Measurements from ENCODE around the gene TET2. TPM values are rescaled to one million over a fixed set of nuclear protein-coding genes. Genes with fewer than 3 reads are reported as not detected.
A peak's percentile ranks its signal among the peaks of the same experiment; 100 is the strongest.

TET2 gene
- total RNA-seq, 1 experiment from 2014 or later = 3.4 TPM

- TF ChIP-seq PRRX2 (CRISPR knock-in tag; IDR thresholded peaks at IDR 0.05) (no peak), IRF2 (CRISPR knock-in tag; IDR thresholded peaks at IDR 0.05; ENCODE audit: borderline replicate concordance, low read depth) (no peak), ATF1 (CRISPR knock-in tag; IDR thresholded peaks at IDR 0.05) (no peak), NFE2L1 (CRISPR knock-in tag; IDR thresholded peaks at IDR 0.05) (no peak), E2F4 (CRISPR knock-in tag; IDR thresholded peaks at IDR 0.05; ENCODE audit: borderline replicate concordance, low read depth) (no peak), SMAD4 (CRISPR knock-in tag; IDR thresholded peaks at IDR 0.05) (no peak), SMAD3 (CRISPR knock-in tag; IDR thresholded peaks at IDR 0.05; ENCODE audit: borderline replicate concordance) (no peak), NR2C2 (CRISPR knock-in tag; IDR thresholded peaks at IDR 0.05) (no peak), CDX4 (CRISPR knock-in tag; IDR thresholded peaks at IDR 0.05; ENCODE audit: borderline replicate concordance) (no peak), TEAD1 (CRISPR knock-in tag; IDR thresholded peaks at IDR 0.05) (no peak), NFYB (CRISPR knock-in tag; conservative IDR thresholded peaks at IDR 0.05; ENCODE audit: low read depth) (no peak), ETV6 (CRISPR knock-in tag; IDR thresholded peaks at IDR 0.05) (no peak), ZBTB21 (CRISPR knock-in tag; IDR thresholded peaks at IDR 0.05; ENCODE audit: borderline replicate concordance) (no peak)
- no peak for ATAC-seq
- H3K27ac Mint-ChIP-seq = no peak overlapping the region
- no peak for DNase-seq (ENCODE audit: low spot score)
- H3K4me1 Mint-ChIP-seq = peaks cover 45% of the 10 kb centered on the region
- no peaks in the 10 kb centered on the region for H3K36me3 Mint-ChIP-seq
- no peaks in the 10 kb centered on the region for H3K27me3 Mint-ChIP-seq (ENCODE audit: low read depth)
- H3K9me3 Mint-ChIP-seq = no peaks in the 10 kb centered on the region
- H3K4me3 Mint-ChIP-seq = no peak overlapping the region
- ChIA-PET CTCF (no interaction called here), POLR2A (no interaction called here)
Observed at GRCh38 chr4:105208561-105208960, 61.9 kb downstream of the TET2 start.

- TF ChIP-seq KAT7 (CRISPR knock-in tag; IDR thresholded peaks at IDR 0.05; ENCODE audit: borderline replicate concordance) = no peak
- TF ChIP-seq FOXK1 (CRISPR knock-in tag; IDR thresholded peaks at IDR 0.05) = no peak
- no peak for TF ChIP-seq ZNF425 (CRISPR knock-in tag; conservative IDR thresholded peaks at IDR 0.05)
- no peak for TF ChIP-seq NR1H2 (CRISPR knock-in tag; IDR thresholded peaks at IDR 0.05)
- no peak for TF ChIP-seq CDX4 (CRISPR knock-in tag; IDR thresholded peaks at IDR 0.05; ENCODE audit: borderline replicate concordance)
- TF ChIP-seq AR (CRISPR knock-in tag; IDR thresholded peaks at IDR 0.05) = no peak
- no peak for TF ChIP-seq ZNF512 (CRISPR knock-in tag; IDR thresholded peaks at IDR 0.05; ENCODE audit: borderline replicate concordance)
- TF ChIP-seq PRDM15 (CRISPR knock-in tag; IDR thresholded peaks at IDR 0.05) = no peak
- H3K4me3 Mint-ChIP-seq = no peak overlapping the region
- ChIA-PET POLR2A (interaction anchor here (0.6 kb wide), 1 partner anchor 263 kb away, joined by 3 read pairs; the partner anchor contains the start of gene PPA2), CTCF (no interaction called here)
- H3K27ac Mint-ChIP-seq = no peak overlapping the region
- no peak for DNase-seq (ENCODE audit: low spot score)
- peaks cover 45% of the 10 kb centered on the region for H3K4me1 Mint-ChIP-seq
- H3K27me3 Mint-ChIP-seq (ENCODE audit: low read depth) = no peaks in the 10 kb centered on the region
- ATAC-seq = peak; percentile 52
- no peaks in the 10 kb centered on the region for H3K36me3 Mint-ChIP-seq
- no peaks in the 10 kb centered on the region for H3K9me3 Mint-ChIP-seq
Observed at GRCh38 chr4:105210916-105211315, 64.2 kb downstream of the TET2 start.

Measured in WTC11 (cell line).